Heart right ventricle (tissue), 16 donors: Measurements from ENCODE around the gene FN3K. TPM values are rescaled to one million over a fixed set of nuclear protein-coding genes. Genes with fewer than 3 reads are reported as not detected.

Experiments used
- ATAC-seq, 8 donors: fragments of 200-7000 bp; cut with Tn5 transposase; one replicate each; pipeline ENCODE4 v1.9.1; 2020; ENCODE audit warnings: mild to moderate bottlenecking in 8 of 8, moderate library complexity in 8 of 8, moderate number of reproducible peaks in 1 of 8
- DNase-seq, 2 donors: peaks; one replicate each; pipeline ENCODE4 v3.0.0-alpha.2; 2020
- H3K27ac ChIP-seq, 10 donors: fragments of 200-600 bp; sonication (generic) in 2 of 10; one replicate each; pipeline versions ENCODE4 v1.5.0 to v1.8.0; 2020 to 2022; ENCODE audit warnings: mild to moderate bottlenecking in 3 of 10
- H3K27me3 ChIP-seq, 7 donors: fragments of 200-600 bp; one replicate each; pipeline ENCODE4 v1.8.0; 2021 to 2022; ENCODE audit warnings: mild to moderate bottlenecking in 2 of 7
- H3K36me3 ChIP-seq, 9 donors: fragments of 200-600 bp; sonication (generic) in 1 of 9; one replicate each; pipeline versions ENCODE4 v1.5.0 to v1.8.0; 2020 to 2022; ENCODE audit warnings: mild to moderate bottlenecking in 2 of 9
- H3K4me1 ChIP-seq, 9 donors: fragments of 200-600 bp; sonication (generic) in 1 of 9; one replicate each; pipeline versions ENCODE4 v1.5.0 to v1.8.0; 2020 to 2022; ENCODE audit warnings: mild to moderate bottlenecking in 4 of 9
- H3K4me3 ChIP-seq, 10 donors: fragments of 200-600 bp; sonication (generic) in 2 of 10; one replicate each; pipeline versions ENCODE4 v1.5.0 to v1.8.0; 2020 to 2022; ENCODE audit warnings: mild to moderate bottlenecking in 7 of 10, moderate library complexity in 2 of 10
- H3K9me3 ChIP-seq, 11 donors: fragments of 200-600 bp in 10 of 11; sonication (generic) in 2 of 11; one replicate each; pipeline versions ENCODE4 v1.5.0 to v1.8.0; 2013 to 2022; ENCODE audit warnings: mild to moderate bottlenecking in 2 of 11, control low read depth in 1 of 11, moderate library complexity in 1 of 11
- CTCF ChIP-seq, 9 donors: fragments of 200-600 bp; sonication (generic) in 2 of 9; IDR thresholded peaks; one replicate each; pipeline versions ENCODE4 v1.5.0 to v1.8.0; 2021 to 2022; ENCODE audit warnings: antibody characterized with exemption in 9 of 9, mild to moderate bottlenecking in 5 of 9, moderate library complexity in 1 of 9
- WGBS, 2 donors: extraction: QIAGEN DNeasy Blood & Tissue Kit; methylation state at CpG; one replicate each; pipeline ENCODE4 v1.1.7; 2013; ENCODE audit warnings: inconsistent platforms in 1 of 2; 5-methylcytosine and 5-hydroxymethylcytosine counted together
- intact Hi-C, 10 donors: fragments of 100-400 bp; cut with DNase I; formaldehyde crosslinking; loops; one replicate each; pipeline versions ENCODE4 v1.11.1 to v1.14.2; 2022
- polyA plus RNA-seq, 2 donors: library from polyadenylated mRNA; stranded (reverse); fragments of 200-250 nt; gene quantifications; one replicate each; pipeline ENCODE4 v1.2.3, GENCODE V29; 2013
- total RNA-seq, 10 donors: library from RNA; stranded (reverse); fragmentation: NEBNext Ultra II Directional in 3 of 10; extraction: Animal tissue kit (Norgen Biotek cat#: 25700) in 3 of 10; gene quantifications; one replicate each; pipeline versions ENCODE4 v1.2.1 to v1.2.4, GENCODE V29; 2021 to 2023
- donor health status: Arrhythmogenic right ventricular cardiomyopathy.
- donor health status: ischemic (EF 13 %, LVEDD 7.1; RV severe dilation, severe dysfunction).
- donor health status: healthy with polysubstance abuse.
- donor health status: DM: no; HTN: yes; CAD: no.
- donor health status: DM: no; HTN: no; CAD: no.
- donor health status: ischemic (EF 25% LVEDD 6.9; RV normal size, moderate dysfunction).
- donor health status: ischemic (EF 25% LVEDD 5.7; RV mildly dilated, moderate dysfunction).
- donor health status: healthy.
- donor health status: DM: yes; HTN: yes; CAD: no.
- donor health status: Ischemic cardiomyopathy.
- donor health status: ischemic (EF 35%, LVEDD 5.7; RV mildly dilated, moderate dysfunction).
- donor health status: nonischemic (EF 11% LVEDD 7.7; RV severe dilation, severe dysfunction).
- donor health status: DM: yes; HTN: yes; CAD: no.
- donor health status: PGD.
- donor health status: ischemic (EF 29% LVEDD 5.4; RV normal size, mild dysfunction).
- donor health status: nonischemic (EF 23%, LVEDD 6.1; RV moderate dilation, normal function).

Gene FN3K
- total and polyA plus RNA-seq, 12 donors: 48.4 to 115 (median 90.7) TPM

DNA sequence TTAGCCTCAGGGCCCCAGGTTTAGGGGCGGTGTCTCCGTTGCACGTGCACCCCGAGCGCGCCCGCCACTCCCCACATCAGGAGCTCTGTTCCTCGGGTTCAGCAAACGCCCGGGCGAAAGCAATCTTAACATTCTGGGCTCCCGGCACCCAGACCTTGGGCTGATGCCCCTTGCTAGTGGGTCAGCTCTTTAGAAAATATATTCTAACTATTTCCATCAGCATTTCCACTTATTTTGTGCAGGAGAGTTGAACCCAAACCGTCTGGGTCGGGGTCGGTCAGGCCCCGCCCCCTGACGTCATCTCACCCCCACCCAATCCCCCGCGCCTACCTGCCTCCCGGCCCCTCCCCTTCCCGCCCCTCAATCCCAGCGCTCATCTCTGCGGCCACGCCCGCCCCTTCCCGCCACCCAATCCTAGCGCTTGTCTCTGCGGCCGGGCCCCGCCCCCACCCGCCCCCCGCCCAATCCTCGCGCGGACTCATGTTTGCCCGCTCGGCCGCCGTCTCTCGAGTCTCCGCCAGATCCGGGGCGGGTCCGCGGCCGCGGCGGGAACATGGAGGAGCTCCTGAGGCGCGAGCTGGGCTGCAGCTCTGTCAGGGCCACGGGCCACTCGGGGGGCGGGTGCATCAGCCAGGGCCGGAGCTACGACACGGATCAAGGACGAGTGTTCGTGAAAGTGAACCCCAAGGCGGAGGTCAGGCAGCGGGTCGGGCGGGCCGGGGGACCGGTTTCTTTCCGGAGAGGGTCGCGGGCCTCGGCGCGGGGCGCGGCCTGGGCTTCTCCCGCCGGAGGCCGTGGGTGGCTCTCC is 19.0 kb upstream of the FN3K start, which contains the start of gene FN3KRP:
FN3KRP (plus strand) TSS at position 504 of the 808 bp plus-strand sequence; CDS start at position 554, 50 bp downstream.
- intact Hi-C loops: loop anchor here in 1 of 10 donors (1.0 to 5.0 kb wide), 2 partner anchors 19 to 69 kb away; partner anchors contain the start of genes FN3K and WDR45B
- Histone ChIP-seq H3K9me3 (no peaks in the 10 kb centered on the region), H3K27me3 (no peaks in the 10 kb centered on the region), H3K36me3 (peaks cover 0 to 30% (median 13%) of the 10 kb centered on the region in 9 donors), H3K27ac (peak within 1 kb of the TSS in 9 of 10 donors; percentile 39 to 87 (median 77)), H3K4me1 (peaks cover 3 to 21% (median 17%) of the 10 kb centered on the region in 9 donors), H3K4me3 (peak within 1 kb of the TSS; percentile 63 to 97 (median 94))
- whole genome bisulfite sequencing, 2 donors: 0 to 1% methylated on average over 71 to 75 of the region's 75 CpGs
- ATAC-seq (peak; percentile 91 to 99 (median 97)), DNase-seq (peak; percentile 89 to 91)
- no peak for TF ChIP-seq CTCF (IDR thresholded peaks at IDR 0.05)

GRCh38 chr17:82718986-82719685 is 16.3 kb upstream of the FN3K start:
- Histone ChIP-seq H3K27ac (no peak overlapping the region), H3K36me3 (peaks cover 0 to 56% (median 13%) of the 10 kb centered on the region in 9 donors), H3K27me3 (no peaks in the 10 kb centered on the region), H3K4me3 (no peak overlapping the region), H3K4me1 (peaks cover 3 to 21% (median 17%) of the 10 kb centered on the region in 9 donors), H3K9me3 (no peaks in the 10 kb centered on the region)
- 97 to 98% methylated on average over 18 of the region's 18 CpGs for WGBS, 2 donors
- DNase-seq: no peak
- intact Hi-C loops: loop anchor here in 1 of 10 donors (5.0 kb wide), 1 partner anchor 72 kb away; the partner anchor contains the start of gene WDR45B
- TF ChIP-seq CTCF (IDR thresholded peaks at IDR 0.05): no peak
- no peak for ATAC-seq

- Histone ChIP-seq H3K4me1 (peaks cover 3 to 21% (median 17%) of the 10 kb centered on the region in 9 donors), H3K9me3 (no peaks in the 10 kb centered on the region), H3K36me3 (peaks cover 0 to 67% (median 13%) of the 10 kb centered on the region in 9 donors), H3K27ac (no peak overlapping the region), H3K4me3 (no peak overlapping the region), H3K27me3 (no peaks in the 10 kb centered on the region)
- intact Hi-C loops: no loop called here
- TF ChIP-seq CTCF (IDR thresholded peaks at IDR 0.05): no peak
- 93% methylated on average over 19 of the region's 19 CpGs for WGBS, 2 donors
- DNase-seq: no peak
- no peak for ATAC-seq
Measured at GRCh38 chr17:82720204-82720603, 15.2 kb upstream of the FN3K start.

GRCh38 chr17:82722341-82723013 is 12.9 kb upstream of the FN3K start:
- H3K27me3 ChIP-seq: no peaks in the 10 kb centered on the region
- H3K4me1 ChIP-seq: peaks cover 0 to 9% (median 6%) of the 10 kb centered on the region in 9 donors
- no peak for TF ChIP-seq CTCF (IDR thresholded peaks at IDR 0.05)
- 86 to 87% methylated on average over 19 of the region's 19 CpGs for whole genome bisulfite sequencing, 2 donors
- intact Hi-C loops: no loop called here
- peaks cover 0 to 90% (median 18%) of the 10 kb centered on the region in 9 donors for H3K36me3 ChIP-seq
- H3K9me3 ChIP-seq: no peaks in the 10 kb centered on the region
- H3K27ac ChIP-seq: no peak overlapping the region
- no peak overlapping the region for H3K4me3 ChIP-seq
- ATAC-seq (no peak), DNase-seq (no peak)
